Endodermal cell (in vitro differentiated cells): ENCODE results near the gene CREB3L2. TPM values are rescaled to one million over a fixed set of nuclear protein-coding genes. Genes with fewer than 3 reads are reported as not detected.

ENCODE experiments used
- DNase-seq: peaks from one replicate; pipeline ENCODE4 v3.0.0-alpha.2; 2017
- H3K27ac ChIP-seq: 2 replicates; pipeline ENCODE4 v1.5.1; 2013; ENCODE audit warnings: mild to moderate bottlenecking, low read depth, low read length, moderate library complexity
- H3K27me3 ChIP-seq: 2 replicates; pipeline ENCODE4 v1.6.1; 2013; ENCODE audit warnings: mild to moderate bottlenecking, low read length, moderate library complexity; ENCODE audit not compliant: insufficient read depth, control insufficient read depth, poor library complexity, severe bottlenecking
- H3K36me3 ChIP-seq: 2 replicates; pipeline ENCODE4 v1.7.0; 2013; ENCODE audit warnings: mild to moderate bottlenecking, low read length, moderate library complexity; ENCODE audit not compliant: control insufficient read depth, insufficient read depth
- H3K4me1 ChIP-seq: one replicate; pipeline ENCODE4 v1.7.0; 2013; ENCODE audit warnings: low read length; ENCODE audit not compliant: control insufficient read depth, insufficient read depth
- H3K4me3 ChIP-seq: 2 replicates; pipeline ENCODE4 v1.5.1; 2013; ENCODE audit warnings: mild to moderate bottlenecking, low read length, moderate library complexity
- H3K9ac ChIP-seq: 2 replicates; pipeline ENCODE4 v1.6.1; 2013; ENCODE audit warnings: mild to moderate bottlenecking, low read length, moderate library complexity; ENCODE audit not compliant: poor library complexity, severe bottlenecking; ENCODE audit errors: extremely low read depth
- H3K9me3 ChIP-seq: 2 replicates; pipeline ENCODE4 v1.6.1; 2013; ENCODE audit warnings: mild to moderate bottlenecking, low read length, moderate library complexity; ENCODE audit not compliant: control insufficient read depth
- H3K27ac Mint-ChIP-seq: 2 replicates; pipeline ENCODE4 v1.8.0; 2020; ENCODE audit warnings: mixed read lengths
- H3K27me3 Mint-ChIP-seq: 2 replicates; pipeline ENCODE4 v1.8.0; 2021; ENCODE audit warnings: mild to moderate bottlenecking, mixed read lengths; ENCODE audit not compliant: insufficient read depth
- H3K36me3 Mint-ChIP-seq: 2 replicates; pipeline ENCODE4 v1.8.0; 2020; ENCODE audit warnings: low read depth, mixed read lengths
- H3K4me1 Mint-ChIP-seq: 2 replicates; pipeline ENCODE4 v1.8.0; 2020; ENCODE audit warnings: mixed read lengths
- H3K4me3 Mint-ChIP-seq: 2 replicates; pipeline ENCODE4 v1.8.0; 2020; ENCODE audit warnings: mild to moderate bottlenecking, moderate library complexity, mixed read lengths
- H3K9me3 Mint-ChIP-seq: 2 replicates; pipeline ENCODE4 v1.8.0; 2020; ENCODE audit warnings: mild to moderate bottlenecking, mixed read lengths
- CTCF ChIP-seq: fragments of 200-600 bp; sonication (generic); conservative IDR thresholded peaks from 2 replicates; pipeline ENCODE4 v1.5.0; 2021; ENCODE audit warnings: antibody characterized with exemption, mild to moderate bottlenecking
- WGBS, 2 experiments: methylation state at CpG; one replicate each; pipeline versions ENCODE4 v1.1.5 to v1.1.7; 2013; ENCODE audit warnings: missing lambda C conversion rate in 2 of 2, mixed read lengths in 1 of 2; ENCODE audit not compliant: insufficient coverage in 1 of 2, insufficient read length in 1 of 2; 5-methylcytosine and 5-hydroxymethylcytosine counted together
- total RNA-seq, 2 donors: library from RNA; stranded (reverse); fragmentation: NEBNext Ultra II Directional in 1 of 2; extraction: Animal tissue kit (Norgen Biotek cat#: 25700) in 1 of 2; gene quantifications; 2 replicates in 1 of 2; 3 replicates in 1 of 2; pipeline ENCODE4 v1.2.1, GENCODE V29; 2021

The CREB3L2 gene
- total RNA-seq, 2 donors from 2014 or later: 48.2 to 80.2 TPM

- WGBS, 2 experiments: 77 to 79% methylated on average over 5 to 6 of the region's 6 CpGs
- no peak for DNase-seq
- H3K27ac Mint-ChIP-seq: no peak overlapping the region
- H3K9me3 ChIP-seq: no peaks in the 10 kb centered on the region
- no peaks in the 10 kb centered on the region for H3K27me3 ChIP-seq
- no peak for TF ChIP-seq CTCF
- H3K4me1 Mint-ChIP-seq: peaks cover 43% of the 10 kb centered on the region
- H3K4me1 ChIP-seq: peaks cover 15% of the 10 kb centered on the region
- H3K27me3 Mint-ChIP-seq: no peaks in the 10 kb centered on the region
- no peak overlapping the region for H3K9ac ChIP-seq
- no peak overlapping the region for H3K4me3 Mint-ChIP-seq
- peaks cover 12% of the 10 kb centered on the region for H3K36me3 ChIP-seq
- H3K9me3 Mint-ChIP-seq: no peaks in the 10 kb centered on the region
- peak overlapping the region; percentile 27 for H3K27ac ChIP-seq
- no peak overlapping the region for H3K4me3 ChIP-seq
- no peaks in the 10 kb centered on the region for H3K36me3 Mint-ChIP-seq
These were observed 57.7 kb downstream of the CREB3L2 start for GRCh38 chr7:137944168-137944567.

- no peak overlapping the region for H3K27ac Mint-ChIP-seq
- no peak overlapping the region for H3K4me3 Mint-ChIP-seq
- 81 to 88% methylated on average over 2 of the region's 2 CpGs for WGBS, 2 experiments
- H3K9ac ChIP-seq: no peak overlapping the region
- no peaks in the 10 kb centered on the region for H3K36me3 Mint-ChIP-seq
- no peak overlapping the region for H3K27ac ChIP-seq
- H3K36me3 ChIP-seq: peaks cover 12% of the 10 kb centered on the region
- no peaks in the 10 kb centered on the region for H3K9me3 ChIP-seq
- peaks cover 7% of the 10 kb centered on the region for H3K4me1 ChIP-seq
- no peak for TF ChIP-seq CTCF
- H3K4me1 Mint-ChIP-seq: peaks cover 33% of the 10 kb centered on the region
- no peaks in the 10 kb centered on the region for H3K27me3 ChIP-seq
- peak; percentile 64 for DNase-seq
- H3K27me3 Mint-ChIP-seq: no peaks in the 10 kb centered on the region
- H3K4me3 ChIP-seq: no peak overlapping the region
- no peaks in the 10 kb centered on the region for H3K9me3 Mint-ChIP-seq
These were observed 58.7 kb downstream of the CREB3L2 start for GRCh38 chr7:137943132-137943551.

- TF ChIP-seq CTCF: no peak
- no peaks in the 10 kb centered on the region for H3K27me3 Mint-ChIP-seq
- WGBS, 2 experiments: 89 to 91% methylated on average over 3 to 4 of the region's 4 CpGs
- Histone ChIP-seq H3K9ac (no peak overlapping the region), H3K27ac (no peak overlapping the region), H3K36me3 (peaks cover 12% of the 10 kb centered on the region), H3K4me3 (no peak overlapping the region), H3K27me3 (no peaks in the 10 kb centered on the region), H3K9me3 (no peaks in the 10 kb centered on the region), H3K4me1 (peaks cover 7% of the 10 kb centered on the region)
- no peaks in the 10 kb centered on the region for H3K36me3 Mint-ChIP-seq
- no peaks in the 10 kb centered on the region for H3K9me3 Mint-ChIP-seq
- no peak overlapping the region for H3K4me3 Mint-ChIP-seq
- H3K27ac Mint-ChIP-seq: no peak overlapping the region
- DNase-seq: no peak
- peaks cover 28% of the 10 kb centered on the region for H3K4me1 Mint-ChIP-seq
These were observed 59.3 kb downstream of the CREB3L2 start for GRCh38 chr7:137942484-137943115.
